GM18861 (cell line): ENCODE results near the gene RIMBP2.

Experiments
- ATAC-seq: cut with Tn5 transposase; IDR thresholded peaks from one replicate; pipeline ENCODE4 v1.9.1; 2021; ENCODE audit not compliant: unreplicated experiment

The RIMBP2 gene

DNA sequence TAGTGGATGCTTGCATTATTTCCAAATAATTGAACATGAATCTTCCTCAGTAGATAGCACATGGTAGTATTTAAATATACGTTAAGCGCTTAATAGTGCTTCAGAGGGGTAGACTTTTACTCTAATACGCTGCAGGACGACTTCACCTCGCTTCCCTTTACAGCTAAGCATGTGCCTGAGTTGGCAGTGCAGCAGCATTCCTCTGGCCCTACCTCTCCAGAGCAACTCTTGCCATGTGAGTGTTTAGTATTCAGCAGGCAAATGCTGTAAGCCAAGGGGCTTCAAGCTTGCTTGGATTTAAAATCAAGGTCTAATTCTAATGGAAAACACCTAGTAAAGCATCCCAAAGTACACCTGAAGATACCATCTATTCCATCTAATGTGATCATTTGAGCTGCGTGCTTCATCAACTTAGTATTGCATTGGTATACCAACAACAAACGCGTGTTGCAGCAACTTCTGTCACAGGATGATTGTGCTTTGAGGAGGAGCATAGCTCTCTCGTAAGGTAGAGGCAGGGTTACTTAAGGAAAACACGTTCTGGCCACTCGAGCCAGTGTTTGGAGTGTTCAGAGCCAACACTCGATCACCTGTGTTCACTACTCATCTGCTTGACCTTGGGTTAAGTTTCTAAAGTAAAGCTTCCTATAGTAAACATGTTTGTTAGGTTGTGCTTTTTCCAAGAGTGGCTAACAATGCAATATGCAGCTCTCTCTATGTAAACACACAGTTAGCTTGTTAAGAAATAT is 317.8 kb downstream of the RIMBP2 start:
- ATAC-seq, result no peak

DNA sequence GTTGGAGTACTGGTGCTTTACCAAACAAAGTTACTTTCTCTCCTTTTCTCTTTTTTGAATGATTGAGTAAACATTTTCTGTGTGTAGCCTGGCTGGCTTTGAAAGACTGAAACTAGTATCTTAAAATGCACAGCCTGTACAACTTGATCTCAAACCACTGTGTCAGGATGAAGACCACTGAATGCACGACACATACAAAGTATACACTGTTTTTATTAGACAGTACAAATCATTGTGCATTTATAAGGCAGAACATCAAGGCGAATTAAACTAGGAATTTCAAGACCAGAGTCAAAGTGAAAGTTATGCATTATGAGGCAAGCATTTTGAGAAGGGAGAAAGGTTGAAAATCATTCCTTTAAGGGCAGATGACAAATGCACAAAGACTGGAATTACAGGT is 319.4 kb downstream of the RIMBP2 start:
- ATAC-seq, result no peak

DNA sequence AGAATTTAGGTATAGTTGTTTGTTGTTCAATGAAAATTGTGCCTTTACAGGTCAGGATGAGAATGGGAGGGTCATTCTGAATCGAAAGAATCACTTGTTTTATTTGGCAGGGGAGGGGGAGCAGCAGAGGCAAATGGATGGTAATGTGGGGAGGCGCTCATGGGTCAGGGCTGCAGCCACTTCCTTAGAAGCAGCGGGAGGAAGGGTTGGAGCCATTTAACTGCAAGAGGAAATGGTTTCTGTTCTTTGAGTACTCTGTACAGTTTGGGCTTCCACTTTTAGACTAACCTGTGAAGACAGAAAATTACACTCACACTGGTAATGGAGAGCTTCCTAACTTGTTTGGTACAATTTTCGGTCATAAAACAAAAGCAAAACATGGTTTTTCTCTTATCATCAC is 321.2 kb downstream of the RIMBP2 start:
- no peak for ATAC-seq

DNA sequence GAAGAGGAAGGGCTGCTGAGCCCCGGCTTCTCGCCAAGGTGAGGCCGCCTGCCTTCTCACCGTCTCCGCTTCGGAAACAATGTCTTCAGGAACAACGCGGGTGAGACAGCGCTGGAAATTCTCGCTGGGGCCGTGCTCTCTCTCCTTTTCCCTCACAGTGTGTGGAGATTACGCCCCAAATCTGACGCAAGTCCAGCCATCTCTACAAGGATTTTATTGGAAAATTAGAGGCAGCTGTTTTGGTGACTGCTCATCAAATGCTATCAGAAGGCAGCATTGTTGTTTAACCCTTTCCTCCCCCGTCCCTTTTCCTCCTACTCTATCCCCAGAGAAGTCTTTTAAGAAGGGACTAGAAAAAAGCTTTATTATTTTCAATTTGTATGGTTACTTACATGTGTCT is 324.9 kb downstream of the RIMBP2 start:
- ATAC-seq, result no peak

DNA sequence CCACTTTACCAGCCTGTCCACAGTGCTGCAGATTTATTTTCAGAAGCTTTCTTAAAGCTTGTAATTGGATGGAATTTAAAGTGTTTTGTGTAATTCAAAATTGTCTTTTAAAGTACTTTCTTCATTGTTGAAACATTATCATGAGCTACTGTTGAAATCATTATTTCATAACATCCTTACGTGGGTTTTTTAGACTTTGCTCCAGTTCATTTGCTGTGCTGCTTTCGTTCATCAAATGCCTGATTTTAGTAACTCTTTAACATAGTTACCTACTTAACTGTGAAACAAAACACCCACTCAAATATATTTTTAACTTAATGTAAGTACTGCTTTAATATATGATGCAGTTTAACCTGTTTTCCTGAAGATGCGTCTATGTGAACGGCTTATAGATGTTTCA is 330.9 kb downstream of the RIMBP2 start:
- no peak for ATAC-seq

DNA sequence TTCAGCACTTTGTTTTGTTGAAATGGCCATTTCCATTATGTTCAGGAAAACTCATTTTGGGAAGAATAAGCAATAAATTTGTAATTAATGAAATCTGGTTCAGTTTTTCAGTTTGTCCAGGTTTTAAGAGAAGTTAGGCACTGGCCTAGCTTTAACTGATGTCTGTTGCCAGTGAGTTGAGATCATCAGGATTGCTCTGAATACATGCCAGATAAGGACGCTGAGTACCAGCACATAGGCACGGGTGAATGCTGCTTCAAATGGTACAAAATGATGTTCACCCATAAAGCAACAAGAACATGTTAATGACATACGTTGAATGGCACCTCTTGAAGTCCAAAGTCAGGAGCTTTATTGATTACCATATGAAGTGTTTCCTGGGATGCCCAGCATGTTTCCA is 331.9 kb downstream of the RIMBP2 start:
- ATAC-seq, result no peak

DNA sequence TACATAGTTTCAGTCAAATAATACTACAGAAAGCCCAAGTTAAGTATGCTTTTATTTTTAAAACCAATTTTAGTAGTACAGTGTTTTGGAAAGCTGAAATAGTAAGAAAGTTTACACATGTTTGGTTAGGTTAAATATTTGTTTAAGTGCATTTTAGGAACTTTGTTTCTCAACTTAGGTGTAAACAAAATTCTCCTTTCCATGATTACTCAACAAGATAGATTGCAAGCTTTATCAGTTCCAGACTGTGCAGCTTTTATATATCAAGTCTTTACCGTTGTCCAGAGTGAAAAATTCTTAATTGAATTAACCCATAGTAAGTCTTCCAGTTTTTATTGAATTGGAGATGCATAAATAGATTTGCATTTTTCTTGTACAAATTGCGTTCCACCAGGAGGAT is 333.3 kb downstream of the RIMBP2 start:
- no peak for ATAC-seq

GRCh38 chr12:130375296-130376287 is 340.5 kb downstream of the RIMBP2 start:
- no peak for ATAC-seq

- ATAC-seq, result no peak
Measured at GRCh38 chr12:130374083-130374482, 342.0 kb downstream of the RIMBP2 start.

- no peak for ATAC-seq
Measured at GRCh38 chr12:130372936-130373335, 343.2 kb downstream of the RIMBP2 start.

GRCh38 chr12:130371296-130371695 is 344.8 kb downstream of the RIMBP2 start:
- ATAC-seq, result no peak

DNA sequence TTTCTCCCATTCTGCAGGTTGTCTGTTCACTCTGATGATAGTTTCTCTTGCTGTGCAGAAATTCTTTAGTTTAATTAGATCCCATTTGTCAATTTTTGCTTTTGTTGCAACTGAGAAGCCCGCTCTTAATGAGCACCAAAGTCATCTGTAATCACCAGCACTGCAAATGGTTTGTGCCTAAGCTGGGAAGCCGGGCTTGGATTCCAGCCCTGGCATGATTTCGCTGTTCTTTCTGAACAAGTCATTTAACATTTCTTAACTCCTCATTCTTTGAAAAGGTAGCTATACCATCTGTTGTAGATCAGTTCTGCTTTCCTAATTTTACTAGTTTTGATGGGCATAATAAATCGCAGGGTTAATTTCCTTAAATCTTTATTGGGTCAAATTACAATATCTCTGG is 346.3 kb downstream of the RIMBP2 start:
- no peak for ATAC-seq

- no peak for ATAC-seq
Measured at GRCh38 chr12:130367523-130367922, 348.6 kb downstream of the RIMBP2 start.

DNA sequence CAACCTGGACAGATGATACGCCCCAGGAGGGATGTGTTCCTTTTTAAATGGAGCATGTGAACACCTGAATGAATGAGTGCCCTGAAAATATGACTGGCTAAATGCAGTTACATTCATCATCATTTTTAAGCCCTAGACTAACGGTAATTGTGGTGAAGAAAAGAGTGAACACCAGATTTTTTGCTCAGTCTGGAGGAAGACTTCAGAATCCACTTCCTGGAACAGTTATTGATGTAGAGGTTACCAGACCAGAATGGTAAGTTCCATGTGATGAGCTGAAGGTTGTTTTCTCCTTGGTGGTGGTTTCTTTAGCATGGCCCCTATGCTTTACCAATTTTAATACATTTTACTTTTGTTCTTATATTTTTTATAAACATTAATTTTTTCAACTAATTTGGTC is 349.1 kb downstream of the RIMBP2 start:
- ATAC-seq, result no peak

DNA sequence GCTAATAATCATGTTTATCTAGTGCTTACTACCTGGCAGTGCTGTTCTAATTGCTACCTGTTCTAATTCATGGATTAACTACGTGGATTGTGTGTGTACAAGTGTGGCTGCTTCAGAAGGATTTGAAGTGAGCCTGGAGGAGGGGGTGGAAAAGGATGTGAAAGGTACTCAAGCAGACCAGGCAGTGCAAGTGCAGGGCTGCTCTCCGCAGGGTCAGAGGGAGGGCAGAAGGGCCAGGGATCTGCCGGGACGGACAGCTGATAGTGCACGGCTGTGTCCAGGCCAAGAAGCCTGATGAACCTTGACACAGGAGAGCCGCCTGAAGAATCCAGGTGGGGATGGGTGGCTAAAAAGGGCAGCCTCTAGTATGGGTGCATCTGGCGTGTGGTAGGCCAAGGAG is 349.9 kb downstream of the RIMBP2 start:
- ATAC-seq, result no peak

DNA sequence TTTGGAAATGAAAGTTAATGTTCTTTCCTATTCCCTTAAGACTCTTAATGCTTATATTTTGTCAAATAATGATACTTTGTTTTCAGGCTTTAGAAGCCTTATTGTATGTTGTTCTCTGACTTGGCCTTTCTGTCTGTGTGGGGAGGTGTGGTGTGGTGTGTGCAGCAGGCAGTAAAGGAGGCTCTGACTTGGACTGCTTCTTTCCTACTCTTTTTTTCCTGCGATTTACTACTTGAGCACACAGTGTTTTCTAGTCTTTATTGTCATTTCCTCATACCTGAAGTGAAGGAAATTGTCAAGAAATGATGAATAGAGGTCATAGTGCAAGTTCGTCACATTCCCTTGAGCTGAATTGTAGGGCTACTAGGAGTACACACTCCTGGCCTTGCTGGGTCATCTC is 351.5 kb downstream of the RIMBP2 start:
- no peak for ATAC-seq

- no peak for ATAC-seq
Measured at GRCh38 chr12:130362060-130362459, 354.0 kb downstream of the RIMBP2 start.

GRCh38 chr12:130357729-130358330 is 358.3 kb downstream of the RIMBP2 start:
- ATAC-seq, result no peak

DNA sequence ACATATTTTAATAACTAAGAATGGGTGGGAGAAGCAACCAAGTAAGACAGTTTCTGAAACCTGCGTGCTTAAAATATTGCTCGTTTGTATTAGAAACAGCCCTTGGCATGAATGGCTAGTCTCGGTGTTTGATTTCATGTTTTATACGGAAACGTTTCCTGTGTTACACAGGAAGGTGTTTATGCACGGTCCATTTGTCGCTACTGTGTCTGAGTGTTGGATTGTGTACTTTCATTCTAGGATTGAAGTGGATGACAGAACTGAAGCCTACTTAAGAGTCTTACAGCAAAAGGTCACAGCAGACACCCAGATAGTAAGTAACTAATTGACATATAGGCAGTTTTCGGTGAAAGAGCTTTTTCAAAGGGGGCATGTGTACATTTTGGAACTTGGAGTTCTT is 358.9 kb downstream of the RIMBP2 start:
- ATAC-seq, result no peak

DNA sequence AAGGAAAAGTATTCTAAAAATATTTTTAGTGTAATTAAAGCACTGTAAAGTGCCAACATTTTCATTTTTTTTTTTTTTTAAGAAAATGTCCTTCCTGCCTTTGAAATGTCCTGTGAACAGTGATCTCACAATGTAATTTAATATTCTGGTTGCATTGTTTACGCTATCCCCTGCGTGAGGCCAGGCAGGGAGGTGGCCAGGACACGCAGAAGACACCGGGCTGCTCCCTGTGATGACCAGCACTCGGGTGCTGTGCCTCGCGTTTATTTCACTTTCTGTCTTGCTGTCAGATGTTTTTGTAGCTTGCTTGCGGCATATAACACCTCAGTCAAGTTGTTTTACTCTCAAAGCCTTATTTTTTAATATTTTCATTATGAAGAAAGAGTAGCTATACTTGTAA is 359.9 kb downstream of the RIMBP2 start:
- no peak for ATAC-seq

DNA sequence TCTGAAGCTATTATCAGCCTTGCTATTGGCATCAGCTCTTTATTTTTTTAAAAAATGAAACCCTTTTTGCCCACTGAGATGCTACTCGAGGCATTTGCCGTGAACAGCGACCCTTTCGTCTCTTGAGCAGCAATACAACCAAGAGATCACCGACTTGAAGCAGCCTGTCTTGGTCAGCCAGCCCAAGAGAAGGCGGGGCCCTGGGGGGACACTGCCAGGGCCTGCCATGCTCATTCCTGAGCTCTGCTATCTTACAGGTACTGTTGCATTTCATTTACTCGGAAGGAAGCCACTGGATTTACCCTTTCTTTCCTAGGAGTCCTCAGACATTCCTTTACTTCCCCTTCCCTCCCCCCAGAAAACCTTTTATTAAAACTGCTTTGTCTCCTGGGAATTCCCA is 361.7 kb downstream of the RIMBP2 start:
- no peak for ATAC-seq

DNA sequence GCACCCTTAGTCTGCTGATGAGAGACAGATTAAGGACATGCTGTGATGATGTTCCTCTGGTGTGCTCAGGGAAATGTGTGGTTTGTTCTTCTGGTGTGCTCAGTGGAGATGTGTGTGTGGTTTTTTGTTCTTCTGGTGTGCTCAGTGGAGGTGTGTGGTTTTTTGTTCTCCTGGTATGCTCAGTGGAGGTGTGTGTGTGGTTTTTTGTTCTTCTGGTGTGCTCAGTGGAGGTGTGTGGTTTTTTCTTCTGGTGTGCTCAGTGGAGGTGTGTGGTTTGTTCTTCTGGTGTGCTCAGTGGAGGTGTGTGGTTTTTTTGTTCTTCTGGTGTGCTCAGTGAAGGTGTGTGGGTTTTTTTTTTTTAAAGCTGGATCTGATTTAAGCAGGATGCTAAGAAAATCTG is 363.0 kb downstream of the RIMBP2 start:
- no peak for ATAC-seq
